GM21447 (cell line): Measurements from ENCODE around the gene DACT1.
"Not testable (repeated sequence)": the region's sequence is repeated elsewhere in the genome, so short reads cannot be mapped to it uniquely, and the experiment has no call there.

Experiments
- ATAC-seq: cut with Tn5 transposase; IDR thresholded peaks from one replicate; pipeline ENCODE4 v1.9.1; 2021; ENCODE audit not compliant: unreplicated experiment

Gene DACT1

GRCh38 chr14:58637391-58638230, at the start of gene DACT1:
Gene DACT1, plus strand, starts transcription at chr14:58637962. Its CDS starts 241 bp downstream, at chr14:58638203.
- ATAC-seq = peak; percentile 50

GRCh38 chr14:58588321-58588720, 49.4 kb upstream of the DACT1 start:
- ATAC-seq = not testable (repeated sequence)

- no peak for ATAC-seq
Observed at GRCh38 chr14:58593977-58594376, 43.8 kb upstream of the DACT1 start.

GRCh38 chr14:58597041-58597440, 40.7 kb upstream of the DACT1 start:
- no peak for ATAC-seq

GRCh38 chr14:58598028-58598803, 39.5 kb upstream of the DACT1 start:
- no peak for ATAC-seq

- ATAC-seq = no peak
Observed at GRCh38 chr14:58598804-58599525, 38.8 kb upstream of the DACT1 start.

- no peak for ATAC-seq
Observed at GRCh38 chr14:58599707-58600106, 38.1 kb upstream of the DACT1 start.

GRCh38 chr14:58605465-58605864, 32.3 kb upstream of the DACT1 start:
- no peak for ATAC-seq

- no peak for ATAC-seq
Observed at GRCh38 chr14:58607131-58607951, 30.4 kb upstream of the DACT1 start.

- no peak for ATAC-seq
Observed at GRCh38 chr14:58607952-58608317, 29.8 kb upstream of the DACT1 start.

- ATAC-seq = no peak
Observed at GRCh38 chr14:58617619-58618018, 20.1 kb upstream of the DACT1 start.

- ATAC-seq = no peak
Observed at GRCh38 chr14:58620011-58620410, 17.8 kb upstream of the DACT1 start.

- ATAC-seq = no peak
Observed at GRCh38 chr14:58625438-58625837, 12.3 kb upstream of the DACT1 start.

- no peak for ATAC-seq
Observed at GRCh38 chr14:58626431-58626831, 11.3 kb upstream of the DACT1 start.

GRCh38 chr14:58628406-58628805, 9.4 kb upstream of the DACT1 start:
- ATAC-seq = no peak

GRCh38 chr14:58629281-58629680, 8.5 kb upstream of the DACT1 start:
- ATAC-seq = no peak

GRCh38 chr14:58631732-58632131, 6.0 kb upstream of the DACT1 start:
- no peak for ATAC-seq

- ATAC-seq = no peak
Observed at GRCh38 chr14:58633831-58634230, 3.9 kb upstream of the DACT1 start.

- ATAC-seq = no peak
Observed at GRCh38 chr14:58634406-58635090, 3.2 kb upstream of the DACT1 start.
